Keratinocyte (primary cell): ENCODE measurements around the gene CELA2B. TPM values are rescaled to one million over a fixed set of nuclear protein-coding genes. Genes with fewer than 3 reads are reported as not detected.
A peak's percentile ranks its signal among the peaks of the same experiment; 100 is the strongest.

Experiments
- DNase-seq: peaks from one replicate; pipeline ENCODE4 v3.0.0-alpha.2; 2011; ENCODE audit warnings: low read depth, missing footprints, low spot score
- FAIRE-seq: peaks from 2 replicates; lab custom pipeline; 2011; peaks lifted over from hg19 to GRCh38; lab: Jason Lieb, UNC
- H2AFZ ChIP-seq: 2 replicates; pipeline ENCODE4 v1.6.0; 2012; ENCODE audit warnings: low read length, control low read depth, inconsistent platforms; ENCODE audit not compliant: control insufficient read depth
- H3K27ac ChIP-seq: 2 replicates; pipeline ENCODE4 v1.5.1; 2011; ENCODE audit warnings: low read length; ENCODE audit not compliant: control insufficient read depth, insufficient read depth
- H3K27me3 ChIP-seq: 3 replicates; pipeline ENCODE4 v1.6.0; 2011; ENCODE audit warnings: low read length; ENCODE audit not compliant: control insufficient read depth, insufficient read depth; ENCODE audit errors: extremely low read depth
- H3K36me3 ChIP-seq, 2 experiments: 2 replicates in 1 of 2; 3 replicates in 1 of 2; pipeline ENCODE4 v1.5.1; 2011; ENCODE audit warnings: low read length in 2 of 2, mild to moderate bottlenecking in 1 of 2; ENCODE audit not compliant: control insufficient read depth in 2 of 2, insufficient read depth in 2 of 2; ENCODE audit errors: extremely low read depth in 1 of 2
- H3K4me1 ChIP-seq: 3 replicates; pipeline ENCODE4 v1.5.1; 2011; ENCODE audit warnings: low read length; ENCODE audit not compliant: control insufficient read depth, insufficient read depth; ENCODE audit errors: extremely low read depth
- H3K4me2 ChIP-seq: 3 replicates; pipeline ENCODE4 v1.6.0; 2011; ENCODE audit warnings: low read depth, low read length; ENCODE audit not compliant: control insufficient read depth, insufficient read depth; ENCODE audit errors: extremely low read depth
- H3K4me3 ChIP-seq, 3 experiments: fragments of 200-600 bp in 1 of 3; sonication (generic) in 1 of 3; 2 replicates in 2 of 3; 3 replicates in 1 of 3; pipeline ENCODE4 v1.5.1; 2011 to 2016; ENCODE audit warnings: low read length in 3 of 3, mild to moderate bottlenecking in 3 of 3, control low read depth in 2 of 3, inconsistent platforms in 1 of 3, low read depth in 1 of 3, mixed read lengths in 1 of 3, mixed run types in 1 of 3, moderate library complexity in 1 of 3; ENCODE audit not compliant: control insufficient read depth in 2 of 3, insufficient read depth in 2 of 3; ENCODE audit errors: extremely low read depth in 1 of 3
- H3K79me2 ChIP-seq: 2 replicates; pipeline ENCODE4 v1.6.0; 2012; ENCODE audit warnings: low read length; ENCODE audit not compliant: control insufficient read depth, insufficient read depth
- H3K9ac ChIP-seq: 3 replicates; pipeline ENCODE4 v1.6.0; 2011; ENCODE audit warnings: low read length; ENCODE audit not compliant: control insufficient read depth, insufficient read depth; ENCODE audit errors: extremely low read depth
- H3K9me1 ChIP-seq: 3 replicates; pipeline ENCODE4 v1.6.0; 2011; ENCODE audit warnings: low read length; ENCODE audit not compliant: control insufficient read depth, insufficient read depth; ENCODE audit errors: extremely low read depth
- H3K9me3 ChIP-seq: 2 replicates; pipeline ENCODE4 v1.5.1; 2012; ENCODE audit warnings: low read depth, low read length; ENCODE audit not compliant: control insufficient read depth
- H4K20me1 ChIP-seq: 3 replicates; pipeline ENCODE4 v1.6.0; 2011; ENCODE audit warnings: low read length; ENCODE audit not compliant: control insufficient read depth, insufficient read depth; ENCODE audit errors: extremely low read depth
- EZH2 ChIP-seq: IDR thresholded peaks from one replicate; pipeline ENCODE4 v1.6.1; 2012; ENCODE audit warnings: inconsistent platforms, mild to moderate bottlenecking, low read length, moderate library complexity
- dilution Hi-C: fragments of 300-500 bp; cut with MboI; formaldehyde crosslinking; loops from one replicate; pipeline ENCODE4 v1.7.0; 2020; ENCODE audit warnings: low sequenced_read_pairs; ENCODE audit not compliant: extremely low pct_ligation_motif_present
- polyA plus RNA-seq, 5 experiments: library from polyadenylated mRNA; depleted of rRNA in 3 of 5; stranded (reverse) in 3 of 5; stranded (forward) in 1 of 5; unstranded in 1 of 5; fragments of >200 nt; gene quantifications; 1 replicate in 1 of 5; 2 replicates in 3 of 5; 3 replicates in 1 of 5; pipeline versions ENCODE4 v1.2.1 to v1.2.3, GENCODE V29; 2011 to 2012; ENCODE audit warnings: missing spikeins in 2 of 5, low read depth in 1 of 5, low replicate concordance in 1 of 5
- TF ChIP-seq, protein P1 (sequence below), 3 experiments: IDR thresholded peaks in 1 of 3; conservative IDR thresholded peaks in 1 of 3; optimal IDR thresholded peaks in 1 of 3; 2 replicates in 2 of 3; 3 replicates in 1 of 3; pipeline versions ENCODE3 to v1.5.1; 2011; ENCODE audit warnings: low read length in 3 of 3, mild to moderate bottlenecking in 3 of 3, moderate library complexity in 2 of 3, control low read depth in 1 of 3, inconsistent platforms in 1 of 3; ENCODE audit not compliant: insufficient read depth in 2 of 3; ENCODE audit errors: extremely low read depth in 1 of 3

The CELA2B gene
- polyA plus RNA-seq, 1 donor (not counting 4 experiments of a cell fraction or from before 2014, with no cell fraction given), result not detected

DNA sequence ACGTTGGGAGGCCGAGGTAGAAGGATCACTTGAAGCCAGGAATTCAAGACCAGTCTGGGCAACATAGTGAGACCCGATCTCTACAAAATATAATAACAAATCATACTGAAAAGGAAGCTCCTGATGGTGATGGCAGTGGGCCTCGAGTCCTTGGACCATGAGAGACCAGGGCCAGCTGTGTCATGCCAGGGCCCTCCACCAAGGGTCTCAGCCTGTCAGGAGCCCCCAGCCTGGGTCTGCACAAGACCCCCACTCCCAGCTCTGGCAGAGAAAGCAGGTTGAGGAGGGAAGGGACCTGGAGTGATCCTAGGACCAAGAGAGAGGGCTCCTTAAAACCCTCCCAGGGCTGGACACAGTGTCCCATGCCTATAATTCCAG lies 44.3 kb upstream of the CELA2B start:
- Histone ChIP-seq H2AFZ (no peak overlapping the region), H3K9me1 (no peaks in the 10 kb centered on the region), H3K27me3 (no peaks in the 10 kb centered on the region), H3K27ac (no peak overlapping the region), H3K79me2 (no peaks in the 10 kb centered on the region), H3K4me1 (peaks cover 10% of the 10 kb centered on the region), H3K9ac (no peak overlapping the region), H3K4me2 (no peak overlapping the region), H4K20me1 (peaks cover 3% of the 10 kb centered on the region), H3K36me3 (peaks cover 8 to 26% of the 10 kb centered on the region in 2 experiments), H3K9me3 (no peaks in the 10 kb centered on the region), H3K4me3 (no peak overlapping the region)
- no peak for FAIRE-seq
- dilution Hi-C loops, result no loop called here
- DNase-seq, result no peak
- TF ChIP-seq, protein P1, sequence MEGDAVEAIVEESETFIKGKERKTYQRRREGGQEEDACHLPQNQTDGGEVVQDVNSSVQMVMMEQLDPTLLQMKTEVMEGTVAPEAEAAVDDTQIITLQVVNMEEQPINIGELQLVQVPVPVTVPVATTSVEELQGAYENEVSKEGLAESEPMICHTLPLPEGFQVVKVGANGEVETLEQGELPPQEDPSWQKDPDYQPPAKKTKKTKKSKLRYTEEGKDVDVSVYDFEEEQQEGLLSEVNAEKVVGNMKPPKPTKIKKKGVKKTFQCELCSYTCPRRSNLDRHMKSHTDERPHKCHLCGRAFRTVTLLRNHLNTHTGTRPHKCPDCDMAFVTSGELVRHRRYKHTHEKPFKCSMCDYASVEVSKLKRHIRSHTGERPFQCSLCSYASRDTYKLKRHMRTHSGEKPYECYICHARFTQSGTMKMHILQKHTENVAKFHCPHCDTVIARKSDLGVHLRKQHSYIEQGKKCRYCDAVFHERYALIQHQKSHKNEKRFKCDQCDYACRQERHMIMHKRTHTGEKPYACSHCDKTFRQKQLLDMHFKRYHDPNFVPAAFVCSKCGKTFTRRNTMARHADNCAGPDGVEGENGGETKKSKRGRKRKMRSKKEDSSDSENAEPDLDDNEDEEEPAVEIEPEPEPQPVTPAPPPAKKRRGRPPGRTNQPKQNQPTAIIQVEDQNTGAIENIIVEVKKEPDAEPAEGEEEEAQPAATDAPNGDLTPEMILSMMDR (optimal IDR thresholded peaks at IDR 0.05 in 1 of 3, IDR thresholded peaks at IDR 0.05 in 1 of 3, conservative IDR thresholded peaks at IDR 0.05 in 1 of 3; ENCODE audit: extremely low read depth in 1 of 3, insufficient read depth in 2 of 3, low read length in 3 of 3), result no peak
- TF ChIP-seq EZH2, result no peak

DNA sequence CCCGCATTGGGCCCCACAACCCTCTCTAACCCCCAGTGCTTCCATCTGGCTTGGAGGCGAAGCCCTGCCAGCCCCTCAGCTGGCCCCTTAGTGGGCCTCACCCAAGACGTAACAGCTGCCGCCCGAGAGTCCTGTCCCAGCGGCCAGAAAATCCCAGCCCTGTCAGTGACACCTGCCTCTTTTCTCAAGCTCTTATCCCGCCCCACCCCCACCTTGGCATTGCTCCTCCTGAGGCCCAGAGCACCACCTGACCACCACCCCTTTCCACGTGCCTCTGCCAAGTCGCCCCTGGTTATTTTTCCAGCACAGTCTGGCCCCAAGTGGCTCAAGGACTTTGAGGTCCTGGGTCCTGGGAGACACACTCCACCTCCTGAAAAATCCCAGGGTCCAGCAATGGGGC lies 43.6 kb upstream of the CELA2B start:
- no peak for DNase-seq
- Histone ChIP-seq H3K36me3 (peaks cover 6 to 22% of the 10 kb centered on the region in 2 experiments), H3K4me1 (peaks cover 6% of the 10 kb centered on the region), H2AFZ (no peak overlapping the region), H3K9ac (no peak overlapping the region), H3K9me3 (no peaks in the 10 kb centered on the region), H3K4me2 (no peak overlapping the region), H3K9me1 (no peaks in the 10 kb centered on the region), H3K4me3 (no peak overlapping the region), H3K79me2 (no peaks in the 10 kb centered on the region), H3K27ac (peak overlapping the region; percentile 42), H4K20me1 (peaks cover 3% of the 10 kb centered on the region), H3K27me3 (no peaks in the 10 kb centered on the region)
- TF ChIP-seq, protein P1 (optimal IDR thresholded peaks at IDR 0.05 in 1 of 3, IDR thresholded peaks at IDR 0.05 in 1 of 3, conservative IDR thresholded peaks at IDR 0.05 in 1 of 3; ENCODE audit: extremely low read depth in 1 of 3, insufficient read depth in 2 of 3, low read length in 3 of 3), result no peak
- no peak for TF ChIP-seq EZH2
- dilution Hi-C loops, result no loop called here
- FAIRE-seq, result no peak
